OCI-LY7 (cell line): Measurements from ENCODE around the gene NOL9. TPM values are rescaled to one million over a fixed set of nuclear protein-coding genes. Genes with fewer than 3 reads are reported as not detected.
A peak's percentile ranks its signal among the peaks of the same experiment; 100 is the strongest.

ENCODE experiments used
- BruUV-seq: library from RNA; stranded (reverse); fragments of 400-500 nt; replicated peaks from 2 replicates; lab custom pipeline; 2021; lab: Mats Ljungman, UMichigan
- CTCF ChIA-PET: fragments of 300-600 bp; sonication (Branson Sonifier 250); formaldehyde crosslinking; loops from one replicate; lab custom pipeline; 2022; ENCODE audit warnings: antibody characterized with exemption; ENCODE audit not compliant: unreplicated experiment; lab: Charles Lee
- POLR2A ChIA-PET: fragments of 300-600 bp; sonication (Branson Sonifier 250); formaldehyde crosslinking; loops from one replicate; lab custom pipeline; 2022; ENCODE audit warnings: antibody characterized with exemption; lab: Charles Lee
- DNase-seq: peaks from one replicate; pipeline ENCODE4 v3.0.0-alpha.2; 2015; ENCODE audit warnings: low spot score
- H2AFZ ChIP-seq: fragments of 200-600 bp; sonication (generic), shearing (Covaris generic); 2 replicates; pipeline ENCODE4 v1.6.1; 2014; ENCODE audit warnings: mild to moderate bottlenecking, antibody characterized with exemption, low read length, moderate library complexity
- H3K27ac ChIP-seq: fragments of 200-600 bp; sonication (generic); 2 replicates; pipeline ENCODE4 v1.5.1; 2014; ENCODE audit warnings: mixed run types, low read depth, mild to moderate bottlenecking, moderate library complexity, low read length, inconsistent platforms; ENCODE audit not compliant: poor library complexity, severe bottlenecking
- H3K36me3 ChIP-seq: fragments of 200-600 bp; sonication (generic); 2 replicates; pipeline ENCODE4 v1.6.1; 2014; ENCODE audit warnings: mild to moderate bottlenecking, antibody characterized with exemption, low read length, moderate library complexity, mixed read lengths; ENCODE audit not compliant: insufficient read depth
- H3K4me1 ChIP-seq: fragments of 200-600 bp; sonication (generic); 2 replicates; pipeline ENCODE4 v1.5.1; 2014; ENCODE audit warnings: mild to moderate bottlenecking, low read length; ENCODE audit not compliant: insufficient read depth, poor library complexity, severe bottlenecking
- H3K4me2 ChIP-seq: fragments of 200-600 bp; sonication (generic); 2 replicates; pipeline ENCODE4 v1.6.1; 2014; ENCODE audit warnings: mild to moderate bottlenecking, low read length
- H3K4me3 ChIP-seq: fragments of 200-600 bp; sonication (generic); 2 replicates; pipeline ENCODE4 v1.5.1; 2014; ENCODE audit warnings: mild to moderate bottlenecking, low read depth, low read length; ENCODE audit not compliant: poor library complexity, severe bottlenecking
- H3K79me2 ChIP-seq: fragments of 200-600 bp; sonication (generic); 2 replicates; pipeline ENCODE4 v1.6.1; 2016; ENCODE audit warnings: low read depth, mild to moderate bottlenecking, low read length, moderate library complexity, mixed read lengths; ENCODE audit not compliant: insufficient read depth
- H3K9me2 ChIP-seq: fragments of 200-600 bp; sonication (generic); 2 replicates; pipeline ENCODE4 v1.6.1; 2016; ENCODE audit warnings: mild to moderate bottlenecking, low read length, mixed read lengths; ENCODE audit not compliant: insufficient read depth
- H3K9me3 ChIP-seq: fragments of 200-600 bp; sonication (generic); 2 replicates; pipeline ENCODE4 v1.6.1; 2014; ENCODE audit warnings: mild to moderate bottlenecking, mixed run types, low read length, mixed read lengths
- H4K20me1 ChIP-seq: fragments of 200-600 bp; sonication (generic); 2 replicates; pipeline ENCODE4 v1.6.1; 2014; ENCODE audit warnings: mild to moderate bottlenecking, antibody characterized with exemption, low read length, moderate library complexity, mixed read lengths; ENCODE audit not compliant: insufficient read depth
- CTCF ChIP-seq: fragments of 200-600 bp; sonication (generic); conservative IDR thresholded peaks from 2 replicates; pipeline ENCODE4 v1.5.1; 2014; ENCODE audit warnings: mild to moderate bottlenecking, antibody characterized with exemption, low read length, moderate library complexity, mixed read lengths
- EZH2phosphoT487 ChIP-seq: fragments of 200-600 bp; sonication (generic); IDR thresholded peaks from 2 replicates; pipeline ENCODE4 v1.6.1; 2018; ENCODE audit warnings: low read depth, borderline replicate concordance, mild to moderate bottlenecking, mixed run types, antibody characterized with exemption, low read length, moderate library complexity, mixed read lengths
- intact Hi-C: fragments of 100-400 bp; cut with micrococcal nuclease; formaldehyde crosslinking; loops from one replicate; pipeline ENCODE4 v1.10.0; 2022; ENCODE audit not compliant: unreplicated experiment
- total RNA-seq, 2 experiments: library from RNA; depleted of rRNA in 1 of 2; stranded (reverse); fragments of >200 nt in 1 of 2; shearing (Covaris generic) in 1 of 2; gene quantifications; 2 replicates each; pipeline ENCODE4 v1.2.3, GENCODE V29; 2014 to 2022

NOL9 gene
- total RNA-seq, 2 experiments from 2014 or later, result 39.1 to 58.8 TPM

- H3K27ac ChIP-seq, result peak overlapping the region; percentile 47
- no peaks in the 10 kb centered on the region for H4K20me1 ChIP-seq
- DNase-seq, result peak; percentile 39
- peaks cover 4% of the 10 kb centered on the region; the same call in 1 of the 2 replicates for H3K36me3 ChIP-seq
- peak overlapping the region; percentile 86 for H3K4me3 ChIP-seq
- H3K4me2 ChIP-seq, result peak overlapping the region; percentile 98
- ChIA-PET POLR2A (interaction anchor here (0.6 to 1.1 kb wide), 2 partner anchors 29 to 123 kb away, joined by 3 to 4 read pairs; no protein-coding TSS in a partner anchor), CTCF (no interaction called here)
- no peaks in the 10 kb centered on the region for H3K9me2 ChIP-seq
- H3K79me2 ChIP-seq, result peaks cover 19% of the 10 kb centered on the region
- BruUV-seq, result no TSS peak
- no peak overlapping the region for H2AFZ ChIP-seq
- TF ChIP-seq EZH2phosphoT487 (no peak), CTCF (no peak)
- intact Hi-C loops, result no loop called here
- peaks cover 29% of the 10 kb centered on the region for H3K4me1 ChIP-seq
- no peaks in the 10 kb centered on the region for H3K9me3 ChIP-seq
Measured at GRCh38 chr1:6581561-6582305, 27.4 kb upstream of the NOL9 start.

DNA sequence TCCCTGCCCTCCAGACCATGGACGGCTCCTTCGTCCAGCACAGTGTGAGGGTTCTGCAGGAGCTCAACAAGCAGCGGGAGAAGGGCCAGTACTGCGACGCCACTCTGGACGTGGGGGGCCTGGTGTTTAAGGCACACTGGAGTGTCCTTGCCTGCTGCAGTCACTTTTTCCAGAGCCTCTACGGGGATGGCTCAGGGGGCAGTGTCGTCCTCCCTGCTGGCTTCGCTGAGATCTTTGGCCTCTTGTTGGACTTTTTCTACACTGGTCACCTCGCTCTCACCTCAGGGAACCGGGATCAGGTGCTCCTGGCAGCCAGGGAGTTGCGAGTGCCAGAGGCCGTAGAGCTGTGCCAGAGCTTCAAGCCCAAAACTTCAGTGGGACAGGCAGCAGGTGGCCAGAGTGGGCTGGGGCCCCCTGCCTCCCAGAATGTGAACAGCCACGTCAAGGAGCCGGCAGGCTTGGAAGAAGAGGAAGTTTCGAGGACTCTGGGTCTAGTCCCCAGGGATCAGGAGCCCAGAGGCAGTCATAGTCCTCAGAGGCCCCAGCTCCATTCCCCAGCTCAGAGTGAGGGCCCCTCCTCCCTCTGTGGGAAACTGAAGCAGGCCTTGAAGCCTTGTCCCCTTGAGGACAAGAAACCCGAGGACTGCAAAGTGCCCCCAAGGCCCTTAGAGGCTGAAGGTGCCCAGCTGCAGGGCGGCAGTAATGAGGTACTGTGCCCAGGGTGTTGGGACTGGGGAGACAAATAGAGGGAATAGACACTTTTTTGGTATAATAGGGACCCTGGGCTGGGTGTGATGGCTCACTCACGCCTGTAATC is 26.5 kb upstream of the NOL9 start:
- POLR2A ChIA-PET, result interaction anchor here (0.6 to 1.2 kb wide), 3 partner anchors 9 to 374 kb away, joined by 3 to 7 read pairs (median 4); no protein-coding TSS in a partner anchor
- H3K4me3 ChIP-seq, result peak overlapping the region; percentile 86
- peaks cover 29% of the 10 kb centered on the region for H3K4me1 ChIP-seq
- DNase-seq, result peak; percentile 32
- peaks cover 19% of the 10 kb centered on the region for H3K79me2 ChIP-seq
- intact Hi-C loops, result loop anchor here (1.0 kb wide), 1 partner anchor 26 kb away; the partner anchor contains the start of gene NOL9
- H3K36me3 ChIP-seq, result peaks cover 4% of the 10 kb centered on the region; the same call in 1 of the 2 replicates
- no peaks in the 10 kb centered on the region for H4K20me1 ChIP-seq
- H3K9me3 ChIP-seq, result no peaks in the 10 kb centered on the region
- CTCF ChIA-PET, result interaction anchor here (1.0 kb wide), 2 partner anchors 20 to 44 kb away, joined by 3 to 4 read pairs; no protein-coding TSS in a partner anchor
- no peak for TF ChIP-seq EZH2phosphoT487
- peak; percentile 36; the same call in 1 of the 2 replicates for TF ChIP-seq CTCF
- BruUV-seq, result no TSS peak
- no peaks in the 10 kb centered on the region for H3K9me2 ChIP-seq
- H3K4me2 ChIP-seq, result peak overlapping the region; percentile 98
- peak overlapping the region; percentile 38 for H3K27ac ChIP-seq
- no peak overlapping the region; the same call in 1 of the 2 replicates for H2AFZ ChIP-seq
